SU-DHL-6 (cell line): ENCODE results near the gene GFOD1.

ENCODE experiments used
- H2AFZ ChIP-seq: fragments of 200-600 bp; sonication (generic); 2 replicates; pipeline ENCODE4 v1.6.1; 2014; ENCODE audit warnings: low read depth, mild to moderate bottlenecking, moderate library complexity, mixed read lengths, antibody characterized with exemption, low read length; ENCODE audit not compliant: severe bottlenecking
- H3F3A ChIP-seq: fragments of 200-600 bp; shearing (Covaris generic); 2 replicates; pipeline ENCODE4 v1.6.0; 2016; ENCODE audit warnings: antibody characterized with exemption, mild to moderate bottlenecking; ENCODE audit not compliant: insufficient read depth
- H3K27ac ChIP-seq: fragments of 200-600 bp; sonication (generic); 2 replicates; pipeline ENCODE4 v1.5.1; 2016; ENCODE audit warnings: low read depth, mild to moderate bottlenecking, low read length, moderate library complexity, mixed read lengths
- H3K27me3 ChIP-seq: fragments of 200-600 bp; sonication (generic), shearing (Covaris generic); 2 replicates; pipeline ENCODE4 v1.6.0; 2014; ENCODE audit warnings: mild to moderate bottlenecking, low read length
- H3K36me3 ChIP-seq: fragments of 200-600 bp; sonication (generic); 2 replicates; pipeline ENCODE4 v1.6.1; 2014; ENCODE audit warnings: mild to moderate bottlenecking, low read length, mixed read lengths
- H3K4me2 ChIP-seq: fragments of 300-600, 200-600 bp; shearing (Covaris generic), sonication (generic); 2 replicates; pipeline ENCODE4 v1.6.0; 2014; ENCODE audit warnings: low read length, low read depth, mild to moderate bottlenecking; ENCODE audit not compliant: poor library complexity, severe bottlenecking
- H3K4me3 ChIP-seq: fragments of 200-600 bp; sonication (generic); 2 replicates; pipeline ENCODE4 v1.5.1; 2014; ENCODE audit warnings: antibody characterized with exemption, low read length, mild to moderate bottlenecking, mixed read lengths; ENCODE audit not compliant: insufficient read depth, poor library complexity, severe bottlenecking
- H3K79me2 ChIP-seq: fragments of 200-600 bp; sonication (generic); 2 replicates; pipeline ENCODE4 v1.6.1; 2014; ENCODE audit warnings: mild to moderate bottlenecking, low read length, moderate library complexity; ENCODE audit not compliant: insufficient read depth
- H3K9ac ChIP-seq: fragments of 200-600 bp; sonication (generic); 2 replicates; pipeline ENCODE4 v1.7.0; 2014; ENCODE audit warnings: mild to moderate bottlenecking, low read length
- H3K9me2 ChIP-seq: fragments of 200-600 bp; sonication (generic); replicated peaks from 2 replicates; pipeline ENCODE4 v1.6.1; 2014; ENCODE audit warnings: low read length; ENCODE audit not compliant: insufficient read depth
- H3K9me3 ChIP-seq: fragments of 200-600 bp; sonication (generic); 2 replicates; pipeline ENCODE4 v1.6.1; 2014; ENCODE audit warnings: low read length, mixed read lengths; ENCODE audit not compliant: insufficient read depth
- H4K20me1 ChIP-seq: fragments of 200-600 bp; sonication (generic); 2 replicates; pipeline ENCODE4 v1.6.1; 2014; ENCODE audit warnings: low read depth, mild to moderate bottlenecking, antibody characterized with exemption, low read length, moderate library complexity, mixed read lengths
- EZH2phosphoT487 ChIP-seq: fragments of 200-600 bp; sonication (generic), shearing (Covaris generic); conservative IDR thresholded peaks from 2 replicates; pipeline ENCODE4 v1.6.1; 2018; ENCODE audit warnings: mild to moderate bottlenecking, antibody characterized with exemption, low read length, moderate library complexity, mixed read lengths
- TF ChIP-seq, protein P1 (sequence below): fragments of 200-600 bp; sonication (generic); IDR thresholded peaks from one replicate; pipeline ENCODE4 v1.5.1; 2017; ENCODE audit warnings: antibody characterized with exemption, mild to moderate bottlenecking, low read length, moderate library complexity; ENCODE audit not compliant: insufficient read depth, poor library complexity, severe bottlenecking

GFOD1 gene

GRCh38 chr6:13450628-13451027, 36.8 kb downstream of the GFOD1 start:
- H3K4me3 ChIP-seq = no peak overlapping the region
- no peaks in the 10 kb centered on the region for H3K36me3 ChIP-seq
- H3K9ac ChIP-seq = no peak overlapping the region
- no peaks in the 10 kb centered on the region for H4K20me1 ChIP-seq
- no peaks in the 10 kb centered on the region for H3K27me3 ChIP-seq
- H3K79me2 ChIP-seq = no peaks in the 10 kb centered on the region
- TF ChIP-seq, protein P1, sequence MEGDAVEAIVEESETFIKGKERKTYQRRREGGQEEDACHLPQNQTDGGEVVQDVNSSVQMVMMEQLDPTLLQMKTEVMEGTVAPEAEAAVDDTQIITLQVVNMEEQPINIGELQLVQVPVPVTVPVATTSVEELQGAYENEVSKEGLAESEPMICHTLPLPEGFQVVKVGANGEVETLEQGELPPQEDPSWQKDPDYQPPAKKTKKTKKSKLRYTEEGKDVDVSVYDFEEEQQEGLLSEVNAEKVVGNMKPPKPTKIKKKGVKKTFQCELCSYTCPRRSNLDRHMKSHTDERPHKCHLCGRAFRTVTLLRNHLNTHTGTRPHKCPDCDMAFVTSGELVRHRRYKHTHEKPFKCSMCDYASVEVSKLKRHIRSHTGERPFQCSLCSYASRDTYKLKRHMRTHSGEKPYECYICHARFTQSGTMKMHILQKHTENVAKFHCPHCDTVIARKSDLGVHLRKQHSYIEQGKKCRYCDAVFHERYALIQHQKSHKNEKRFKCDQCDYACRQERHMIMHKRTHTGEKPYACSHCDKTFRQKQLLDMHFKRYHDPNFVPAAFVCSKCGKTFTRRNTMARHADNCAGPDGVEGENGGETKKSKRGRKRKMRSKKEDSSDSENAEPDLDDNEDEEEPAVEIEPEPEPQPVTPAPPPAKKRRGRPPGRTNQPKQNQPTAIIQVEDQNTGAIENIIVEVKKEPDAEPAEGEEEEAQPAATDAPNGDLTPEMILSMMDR = no peak
- no peak for TF ChIP-seq EZH2phosphoT487
- no peaks in the 10 kb centered on the region for H3F3A ChIP-seq
- H3K27ac ChIP-seq = no peak overlapping the region
- no peak overlapping the region for H3K4me2 ChIP-seq
- no peak overlapping the region for H2AFZ ChIP-seq
- no peaks in the 10 kb centered on the region for H3K9me3 ChIP-seq
- H3K9me2 ChIP-seq = no peaks in the 10 kb centered on the region

DNA sequence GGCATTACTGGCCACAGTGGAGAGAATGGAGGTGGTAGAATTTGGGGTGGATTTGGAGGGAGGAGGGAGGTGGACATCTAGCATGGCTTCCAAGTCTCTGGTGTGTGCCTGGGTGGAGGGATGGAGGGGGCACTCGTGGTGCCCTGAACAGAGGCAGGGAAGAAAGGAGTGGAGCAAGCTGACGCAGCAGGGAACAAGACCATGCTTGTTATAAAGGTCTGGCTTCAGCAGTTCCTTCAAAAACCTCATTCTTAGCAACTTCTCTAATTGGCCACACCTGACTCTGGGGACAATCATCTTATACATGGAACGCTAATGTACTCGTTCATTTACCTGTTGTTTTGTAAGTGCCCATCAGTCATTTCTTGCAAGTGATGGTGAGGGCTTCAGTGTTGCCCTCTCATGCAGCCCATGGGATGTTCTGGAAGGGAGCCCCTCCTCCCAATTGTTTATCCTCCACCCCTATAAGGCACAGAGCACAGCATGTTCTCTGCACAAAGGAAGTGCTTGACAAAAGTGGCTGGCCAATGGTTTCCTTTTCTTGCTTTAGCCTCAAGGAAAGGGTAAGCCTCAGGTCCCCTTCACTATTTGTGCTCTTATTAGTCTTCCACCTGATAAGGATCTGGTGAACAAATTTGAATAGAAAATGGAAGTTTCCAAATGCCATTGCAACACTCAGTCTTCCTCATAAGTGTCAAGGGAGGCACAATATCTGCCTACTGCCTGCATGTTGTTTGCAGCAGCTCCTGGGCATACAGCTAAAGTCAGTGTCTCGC, 39.3 kb downstream of the GFOD1 start:
- H3K27ac ChIP-seq = no peak overlapping the region

DNA sequence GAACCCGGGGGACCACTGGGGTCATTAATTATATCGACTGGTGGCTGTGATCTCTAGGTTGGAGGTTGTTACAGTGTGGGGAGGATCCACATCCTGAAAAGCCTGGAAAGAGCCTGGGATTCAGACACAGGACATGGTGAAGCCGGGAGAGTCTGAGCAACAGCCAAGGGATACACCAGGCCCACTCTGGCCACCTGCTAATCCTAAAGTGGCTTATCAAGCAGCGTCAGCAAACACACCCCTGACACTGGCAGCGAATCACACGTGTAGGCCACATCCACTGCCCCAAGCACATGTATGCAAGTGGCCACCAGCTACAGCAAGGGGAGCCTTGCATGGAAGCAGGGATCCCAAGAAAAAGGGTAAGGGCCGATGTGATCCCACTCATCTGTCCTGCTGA, 41.0 kb downstream of the GFOD1 start:
- no peaks in the 10 kb centered on the region for H3K79me2 ChIP-seq
- H3F3A ChIP-seq = no peaks in the 10 kb centered on the region
- TF ChIP-seq, protein P1 = no peak
- no peak for TF ChIP-seq EZH2phosphoT487
- H3K9me2 ChIP-seq = no peaks in the 10 kb centered on the region
- no peak overlapping the region for H3K4me2 ChIP-seq
- H4K20me1 ChIP-seq = 0 out of 2 replicates have a peak, but pooled peaks cover 3% of the 10 kb centered on the region
- no peak overlapping the region for H2AFZ ChIP-seq
- H3K4me3 ChIP-seq = no peak overlapping the region
- H3K9ac ChIP-seq = no peak overlapping the region
- H3K27ac ChIP-seq = no peak overlapping the region
- H3K9me3 ChIP-seq = no peaks in the 10 kb centered on the region
- H3K27me3 ChIP-seq = no peaks in the 10 kb centered on the region
- H3K36me3 ChIP-seq = no peaks in the 10 kb centered on the region

More for the DNA sequence above, 39.3 kb downstream of the GFOD1 start:
- Histone ChIP-seq H3K4me2 (no peak overlapping the region), H3F3A (no peaks in the 10 kb centered on the region), H3K4me3 (no peak overlapping the region), H2AFZ (no peak overlapping the region), H3K27me3 (no peaks in the 10 kb centered on the region), H3K79me2 (no peaks in the 10 kb centered on the region), H3K9ac (no peak overlapping the region), H3K9me3 (no peaks in the 10 kb centered on the region), H4K20me1 (no peaks in the 10 kb centered on the region), H3K36me3 (no peaks in the 10 kb centered on the region), H3K9me2 (no peaks in the 10 kb centered on the region)
- no peak for TF ChIP-seq EZH2phosphoT487
- TF ChIP-seq, protein P1 = no peak
